Measurements from ENCODE around the gene PAIP2B. TPM values are rescaled to one million over a fixed set of nuclear protein-coding genes. Genes with fewer than 3 reads are reported as not detected.

The PAIP2B gene
- total and polyA plus RNA-seq, 2 of the 4 experiments (the other 2 are of a cell fraction) = 0.15 to 0.18 TPM

DNA sequence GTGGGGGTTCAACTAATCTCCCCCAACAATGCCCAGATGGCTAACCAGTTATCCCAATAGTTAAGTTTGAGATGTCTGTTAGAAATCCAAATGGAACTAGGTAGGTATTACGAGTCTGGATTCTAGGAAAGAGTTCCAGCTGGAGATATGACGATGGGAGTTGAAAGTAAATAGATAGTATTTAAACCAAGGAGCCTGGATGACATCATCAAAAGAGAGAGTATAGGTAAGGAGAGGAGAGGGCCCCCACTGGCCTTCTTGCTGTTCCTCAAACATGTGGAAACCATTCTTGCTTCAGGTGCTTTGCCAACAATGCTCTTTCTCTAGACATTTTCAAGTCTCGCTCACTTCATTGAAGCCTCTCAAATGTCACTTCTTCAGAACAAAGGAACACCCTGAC lies 26.0 kb upstream of the PAIP2B start:
- DNase-seq = no peak
- CTCF ChIA-PET = no interaction called here
- no peaks in the 10 kb centered on the region for H3K9me1 ChIP-seq (ENCODE audit: insufficient read depth, low read length)
- H3K4me3 ChIP-seq (ENCODE audit: insufficient read depth, low read depth, low read length) = no peak overlapping the region
- no peak overlapping the region for H3K4me2 ChIP-seq (ENCODE audit: low read depth, low read length)
- H3K27me3 ChIP-seq (ENCODE audit: control insufficient read depth, insufficient read depth, low read length) = no peaks in the 10 kb centered on the region
- H3K79me1 ChIP-seq (ENCODE audit: low read depth in 1 of 2, low read length in 2 of 2) = no peaks in the 10 kb centered on the region
- WGBS, 2 experiments (ENCODE audit: extremely low coverage in 2 of 2, insufficient read length in 1 of 2) = 100% methylated on average over 1 of the region's 3 CpGs; no CpG with 5 or more reads in 1 of the 2 experiments
- no peak overlapping the region for H2AK9ac ChIP-seq (replicated peaks; ENCODE audit: low read depth, low read length, poor library complexity)
- intact Hi-C loops (cut with micrococcal nuclease) (no loop called here), in situ Hi-C loops (cut with MboI; ENCODE audit: low sequenced_read_pairs) (no loop called here), dilution Hi-C loops (cut with HindIII; ENCODE audit: low sequenced_read_pairs, unreplicated experiment) (no loop called here)
- no peak overlapping the region for H2BK15ac ChIP-seq (ENCODE audit: low read depth, low read length)
- no peak overlapping the region for H3K9ac ChIP-seq (ENCODE audit: low read depth, low read length)
- no peak for TF ChIP-seq CEBPB (IDR thresholded peaks at IDR 0.05; ENCODE audit: low read depth, low read length)
- TF ChIP-seq, protein P1, sequence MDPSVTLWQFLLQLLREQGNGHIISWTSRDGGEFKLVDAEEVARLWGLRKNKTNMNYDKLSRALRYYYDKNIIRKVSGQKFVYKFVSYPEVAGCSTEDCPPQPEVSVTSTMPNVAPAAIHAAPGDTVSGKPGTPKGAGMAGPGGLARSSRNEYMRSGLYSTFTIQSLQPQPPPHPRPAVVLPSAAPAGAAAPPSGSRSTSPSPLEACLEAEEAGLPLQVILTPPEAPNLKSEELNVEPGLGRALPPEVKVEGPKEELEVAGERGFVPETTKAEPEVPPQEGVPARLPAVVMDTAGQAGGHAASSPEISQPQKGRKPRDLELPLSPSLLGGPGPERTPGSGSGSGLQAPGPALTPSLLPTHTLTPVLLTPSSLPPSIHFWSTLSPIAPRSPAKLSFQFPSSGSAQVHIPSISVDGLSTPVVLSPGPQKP (IDR thresholded peaks at IDR 0.05; ENCODE audit: borderline replicate concordance, low read depth, low read length) = no peak
- no peak for TF ChIP-seq CTCF (conservative IDR thresholded peaks at IDR 0.05; ENCODE audit: low read depth, low read length)
- TF ChIP-seq RAD21 (IDR thresholded peaks at IDR 0.05; ENCODE audit: low read length) = no peak
- no peak for TF ChIP-seq MXI1 (IDR thresholded peaks at IDR 0.05; ENCODE audit: borderline replicate concordance, low read depth, low read length)
- no peak for TF ChIP-seq SMC3 (IDR thresholded peaks at IDR 0.05; ENCODE audit: low read depth, low read length)
- TF ChIP-seq MAZ (IDR thresholded peaks at IDR 0.05; ENCODE audit: borderline replicate concordance, low read depth, low read length) = no peak
- TF ChIP-seq MAFK (IDR thresholded peaks at IDR 0.05; ENCODE audit: low read depth, low read length) = no peak
- TF ChIP-seq BHLHE40 (IDR thresholded peaks at IDR 0.05; ENCODE audit: low read depth, low read length) = no peak
- no peak for TF ChIP-seq NFE2L2 (IDR thresholded peaks at IDR 0.05; ENCODE audit: low read depth, low read length)
- TF ChIP-seq POLR2A (IDR thresholded peaks at IDR 0.05; ENCODE audit: low read depth, low read length) = no peak
- no peak for TF ChIP-seq RFX5 (IDR thresholded peaks at IDR 0.05; ENCODE audit: low read depth, low read length)
- TF ChIP-seq, protein P2, sequence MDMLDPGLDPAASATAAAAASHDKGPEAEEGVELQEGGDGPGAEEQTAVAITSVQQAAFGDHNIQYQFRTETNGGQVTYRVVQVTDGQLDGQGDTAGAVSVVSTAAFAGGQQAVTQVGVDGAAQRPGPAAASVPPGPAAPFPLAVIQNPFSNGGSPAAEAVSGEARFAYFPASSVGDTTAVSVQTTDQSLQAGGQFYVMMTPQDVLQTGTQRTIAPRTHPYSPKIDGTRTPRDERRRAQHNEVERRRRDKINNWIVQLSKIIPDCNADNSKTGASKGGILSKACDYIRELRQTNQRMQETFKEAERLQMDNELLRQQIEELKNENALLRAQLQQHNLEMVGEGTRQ (IDR thresholded peaks at IDR 0.05; ENCODE audit: low read depth, low read length) = no peak
- no peak for TF ChIP-seq CHD1 (IDR thresholded peaks at IDR 0.05; ENCODE audit: low read depth, low read length)
- TF ChIP-seq RCOR1 (IDR thresholded peaks at IDR 0.05; ENCODE audit: insufficient replicate concordance, low read length) = no peak
- TF ChIP-seq FOS (IDR thresholded peaks at IDR 0.05; ENCODE audit: low read depth, low read length) = no peak
- no peak overlapping the region for H2BK120ac ChIP-seq (ENCODE audit: low read depth, low read length)
- H2BK5ac ChIP-seq (ENCODE audit: low read depth, low read length, poor library complexity, severe bottlenecking) = no peak overlapping the region
- no peak overlapping the region for H3K18ac ChIP-seq (ENCODE audit: low read depth, low read length)
- H3K9me3 ChIP-seq (ENCODE audit: control insufficient read depth, insufficient read depth, low read length) = no peaks in the 10 kb centered on the region
- no peak overlapping the region for H2BK20ac ChIP-seq (ENCODE audit: low read depth, low read length)
- H2AK5ac ChIP-seq (ENCODE audit: low read depth, low read length) = no peak overlapping the region
- no peaks in the 10 kb centered on the region for H3K36me3 ChIP-seq (ENCODE audit: control insufficient read depth, insufficient read depth, low read length)
- no peak overlapping the region for H4K8ac ChIP-seq (ENCODE audit: low read depth in 2 of 2, low read length in 2 of 2)
- H4K5ac ChIP-seq (ENCODE audit: low read depth, low read length) = no peak overlapping the region
- no peak overlapping the region for H3K23ac ChIP-seq (ENCODE audit: low read depth, low read length)
- H3K56ac ChIP-seq (ENCODE audit: extremely low read depth, insufficient read depth, low read length) = no peak overlapping the region
- no peak overlapping the region for H3K4ac ChIP-seq (ENCODE audit: low read depth, low read length)
- H4K20me1 ChIP-seq (ENCODE audit: insufficient read depth, low read length) = no peaks in the 10 kb centered on the region
- no peak overlapping the region for H3K27ac ChIP-seq (ENCODE audit: insufficient read depth, low read length)
- no peak overlapping the region for H2AFZ ChIP-seq (replicated peaks; ENCODE audit: low read length, poor library complexity)
- BruUV-seq (replicated peaks) = no TSS peak
- no peak overlapping the region for H4K91ac ChIP-seq (ENCODE audit: insufficient read depth, low read depth, low read length)
- no peak for ATAC-seq (ENCODE audit: low read depth)
- H3K4me1 ChIP-seq (ENCODE audit: control insufficient read depth, insufficient read depth, low read length) = no peaks in the 10 kb centered on the region
- H3K14ac ChIP-seq (replicated peaks; ENCODE audit: low read depth, low read length) = no peak overlapping the region
- POLR2A ChIA-PET (ENCODE audit: unreplicated experiment) = no interaction called here

All from IMR-90 (cell line).